CD4-positive, alpha-beta T cell treated with Interleukin-6 at 100 ng/mL for 8 hours (primary cell): ENCODE data around the gene EDEM3.
"Not testable (repeated sequence)": the region's sequence is repeated elsewhere in the genome, so short reads cannot be mapped to it uniquely, and the experiment has no call there.

ENCODE experiments used
- DNase-seq: peaks from one replicate; pipeline ENCODE4 v3.0.0-alpha.2; 2020; ENCODE audit warnings: mixed read lengths, low spot score

The EDEM3 gene

GRCh38 chr1:184740344-184740743 lies 14.3 kb downstream of the EDEM3 start:
- no peak for DNase-seq

GRCh38 chr1:184739796-184740195 lies 14.9 kb downstream of the EDEM3 start:
- no peak for DNase-seq

DNA sequence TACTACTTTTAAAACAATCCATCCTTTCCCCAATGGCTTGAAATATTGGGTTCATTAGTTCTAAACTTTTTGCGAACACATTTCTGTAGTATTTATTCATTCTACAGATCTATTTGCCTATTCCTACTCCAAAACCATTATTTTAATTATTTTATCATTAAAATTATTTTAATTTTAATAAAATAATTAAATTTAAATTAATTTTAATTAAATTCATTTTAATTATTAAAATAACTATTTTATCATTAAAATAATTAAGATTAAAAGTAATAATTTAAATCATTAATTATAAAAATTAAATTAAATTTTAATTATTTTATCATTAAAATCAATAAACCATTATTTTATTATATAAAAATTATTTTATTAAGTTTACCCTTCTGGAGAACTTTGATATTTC lies 15.6 kb downstream of the EDEM3 start:
- DNase-seq, result no peak

DNA sequence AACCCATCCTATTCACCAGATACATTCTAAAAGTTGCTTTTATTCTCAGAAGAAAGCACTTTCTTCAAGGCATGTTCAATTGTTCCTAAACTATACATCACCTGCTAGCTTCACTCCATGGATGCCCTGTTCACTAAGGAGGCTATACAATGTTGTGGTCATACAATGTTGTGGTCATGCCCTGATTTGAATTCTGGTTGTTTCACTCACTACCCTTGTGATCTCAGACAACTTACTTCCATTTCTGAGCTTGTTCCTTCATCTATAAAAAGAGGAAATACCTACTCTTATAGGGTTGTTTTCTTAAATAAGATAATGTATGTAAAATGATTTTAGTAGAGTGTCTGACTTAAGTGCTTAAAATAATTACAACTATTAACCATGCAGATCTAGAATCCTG lies 19.7 kb downstream of the EDEM3 start:
- no peak for DNase-seq

DNA sequence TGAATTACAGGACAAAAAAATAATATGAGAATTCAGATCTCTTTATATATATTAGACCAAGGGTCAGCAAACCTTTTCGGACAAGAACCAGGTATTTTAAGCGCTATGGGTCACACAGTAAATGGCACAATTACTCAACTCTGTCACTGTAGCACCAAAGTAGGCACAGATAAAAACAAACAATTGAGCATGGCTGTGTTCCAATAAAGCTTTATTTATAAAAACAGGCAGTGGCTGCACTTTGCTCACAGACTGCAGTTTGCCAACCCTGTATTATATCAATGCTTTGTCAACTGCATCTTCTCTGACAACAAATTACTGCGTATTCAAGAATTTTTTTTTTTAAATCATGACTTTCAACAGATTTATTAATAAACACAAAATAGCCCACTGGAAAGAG lies 29.8 kb downstream of the EDEM3 start:
- no peak for DNase-seq

- DNase-seq, result no peak
Observed at GRCh38 chr1:184716158-184716557, 38.5 kb downstream of the EDEM3 start.

- no peak for DNase-seq
Observed at GRCh38 chr1:184709418-184709817, 45.2 kb downstream of the EDEM3 start.

GRCh38 chr1:184708084-184708676 lies 46.5 kb downstream of the EDEM3 start:
- DNase-seq, result no peak

- no peak for DNase-seq
Observed at GRCh38 chr1:184705271-184705670, 49.4 kb downstream of the EDEM3 start.

DNA sequence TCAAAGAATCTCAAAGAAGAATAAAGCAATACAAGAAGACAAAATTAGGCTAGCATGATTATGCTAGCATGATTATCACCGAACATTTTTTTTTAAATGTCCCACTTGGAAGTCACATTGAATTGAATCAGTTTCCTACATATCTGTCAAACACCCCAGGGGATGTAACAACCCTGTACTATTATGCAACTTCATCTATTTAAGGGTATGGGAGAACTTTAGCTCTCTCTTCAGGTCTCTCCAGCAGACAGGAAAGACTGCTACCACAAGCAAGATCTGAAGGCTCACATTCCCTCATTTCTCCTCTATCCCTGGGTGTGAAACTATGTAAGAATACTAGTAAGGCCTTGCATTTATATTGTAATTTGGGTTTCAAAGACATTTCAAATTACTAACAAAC lies 52.8 kb downstream of the EDEM3 start:
- DNase-seq, result no peak

GRCh38 chr1:184698969-184699368 lies 55.7 kb downstream of the EDEM3 start:
- DNase-seq, result no peak

- DNase-seq, result no peak
Observed at GRCh38 chr1:184698016-184698415, 56.6 kb downstream of the EDEM3 start.

GRCh38 chr1:184696403-184696802 lies 58.3 kb downstream of the EDEM3 start:
- DNase-seq, result no peak

DNA sequence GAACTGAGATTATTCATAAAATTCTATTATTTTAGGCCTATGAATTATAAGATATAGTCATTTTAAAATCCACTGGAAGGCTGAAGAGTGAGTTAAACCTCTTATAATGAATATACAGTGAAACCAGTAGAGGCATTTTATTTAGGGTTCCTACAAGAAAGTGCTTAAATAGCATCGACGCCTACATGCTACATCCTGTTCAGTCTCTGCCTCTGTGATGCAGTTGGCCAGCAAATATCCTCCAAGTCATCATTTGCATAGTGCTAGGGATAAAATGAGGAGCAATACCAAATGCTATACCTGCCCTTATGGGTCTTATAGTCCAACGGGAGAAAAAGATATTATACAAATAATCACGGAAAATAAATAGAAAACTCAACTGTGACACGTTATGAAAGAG lies 59.6 kb downstream of the EDEM3 start:
- no peak for DNase-seq

GRCh38 chr1:184693011-184693410 lies 61.6 kb downstream of the EDEM3 start:
- no peak for DNase-seq

DNA sequence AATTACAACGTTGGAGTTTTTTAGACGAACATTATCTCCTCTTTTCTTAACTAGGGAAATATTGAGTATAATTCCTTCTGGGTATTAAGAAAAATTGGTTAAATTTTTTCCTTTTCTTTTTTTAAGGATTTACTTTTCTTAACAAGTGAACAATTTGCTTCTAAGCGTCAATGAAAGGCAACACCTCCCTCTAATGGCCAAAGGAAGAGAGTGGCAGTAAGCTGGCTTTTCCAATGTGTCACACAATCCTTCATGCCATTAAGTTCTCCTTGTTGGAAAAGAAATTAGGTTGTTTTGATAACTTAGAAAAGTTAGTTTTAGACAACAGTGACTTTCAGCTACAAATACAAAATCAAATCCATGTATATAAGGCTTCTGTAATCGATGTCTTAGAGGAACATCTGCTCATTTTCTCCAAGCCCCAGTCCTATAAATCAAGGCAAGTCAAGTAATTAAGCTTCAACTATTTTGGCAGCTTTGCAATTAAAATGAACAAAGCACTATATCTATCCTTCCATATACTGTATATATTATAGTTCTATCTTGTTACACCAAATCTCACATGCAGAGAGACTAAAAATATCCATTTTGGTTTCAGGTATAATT lies 62.8 kb downstream of the EDEM3 start:
- DNase-seq, result no peak

DNA sequence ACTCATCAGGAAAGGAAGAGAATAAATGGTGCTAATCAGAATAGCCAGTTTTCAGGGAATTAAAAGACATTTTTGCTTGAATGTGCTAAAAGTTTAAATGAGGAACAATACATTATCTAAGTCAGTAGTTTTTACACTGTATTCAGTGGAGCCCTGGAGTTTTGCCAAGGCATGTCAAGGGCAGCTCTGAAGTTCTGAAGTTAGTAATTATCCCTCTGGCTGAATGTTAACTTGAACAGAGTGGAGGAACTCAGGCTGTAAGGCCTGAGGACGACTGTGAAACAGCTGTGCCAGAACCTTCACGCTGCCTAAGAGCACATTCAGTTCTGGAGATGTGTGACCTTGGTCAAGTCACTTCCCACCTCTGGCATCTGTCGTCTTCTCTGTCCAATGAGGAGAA lies 68.1 kb downstream of the EDEM3 start:
- no peak for DNase-seq

DNA sequence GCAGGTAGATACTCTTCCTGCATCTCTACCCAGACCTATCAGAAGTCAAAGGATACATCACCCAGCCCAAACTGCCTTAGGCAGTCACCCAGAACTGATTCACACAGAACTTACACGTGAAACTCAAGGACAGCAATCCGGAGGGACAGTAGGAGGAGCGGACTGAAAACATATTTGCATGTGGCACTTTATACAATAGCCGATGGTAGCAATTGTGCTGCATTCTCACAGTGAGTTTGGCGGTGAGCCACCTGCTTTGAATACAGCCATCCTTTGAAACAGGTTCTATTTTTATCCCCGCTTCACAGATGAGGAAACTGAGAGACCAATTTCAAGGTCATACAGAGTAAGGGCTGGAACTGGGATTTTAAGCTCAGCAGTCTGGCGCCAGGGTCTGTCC lies 69.5 kb downstream of the EDEM3 start:
- no peak for DNase-seq

GRCh38 chr1:184684285-184685074 lies 70.2 kb downstream of the EDEM3 start:
- no peak for DNase-seq

GRCh38 chr1:184682956-184683355 lies 71.7 kb downstream of the EDEM3 start:
- DNase-seq, result no peak

DNA sequence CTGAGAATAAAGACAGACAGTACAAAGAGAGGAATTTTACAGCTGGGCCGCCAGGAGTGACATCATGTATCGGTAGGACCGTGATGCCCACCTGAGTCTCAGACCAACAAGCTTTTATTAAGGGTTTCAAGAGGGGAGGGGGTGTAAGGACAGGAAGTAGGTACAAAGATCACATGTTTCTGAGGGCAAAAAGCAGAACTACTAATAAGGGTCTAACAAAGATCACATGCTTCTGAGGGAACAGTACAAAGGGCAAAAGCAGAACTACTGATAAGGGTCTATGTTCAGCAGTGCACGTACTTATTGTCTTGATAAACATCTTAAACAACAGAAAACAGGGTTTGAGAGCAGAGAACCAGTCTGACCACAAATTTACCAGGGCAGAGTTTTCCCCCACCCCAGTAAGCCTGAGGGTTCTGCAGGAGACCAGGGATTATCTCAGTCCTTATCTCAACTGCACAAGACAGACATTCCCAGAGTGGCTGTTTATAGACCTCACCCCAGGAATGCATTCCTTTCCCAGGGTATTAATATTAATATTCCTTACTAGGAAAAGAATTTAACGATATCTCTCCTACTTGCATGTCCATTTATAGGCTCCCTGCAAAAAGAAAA lies 73.9 kb downstream of the EDEM3 start:
- DNase-seq, result not testable (repeated sequence)

DNA sequence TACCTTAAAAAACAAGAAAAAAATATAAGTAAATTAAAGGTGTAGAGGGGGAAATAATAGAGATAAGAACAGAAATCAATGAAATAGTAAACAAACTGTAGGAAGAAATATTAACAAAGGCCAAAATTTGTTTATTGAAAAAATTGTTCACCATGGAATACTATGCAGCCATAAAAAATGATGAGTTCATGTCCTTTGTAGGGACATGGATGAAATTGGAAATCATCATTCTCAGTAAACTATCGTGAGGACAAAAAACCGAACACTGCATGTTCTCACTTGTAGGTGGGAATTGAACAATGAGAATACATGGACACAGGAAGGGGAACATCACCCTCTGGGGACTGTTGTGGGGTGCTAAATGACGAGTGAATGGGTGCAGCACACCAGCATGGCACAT lies 75.2 kb downstream of the EDEM3 start:
- not testable (repeated sequence) for DNase-seq

DNA sequence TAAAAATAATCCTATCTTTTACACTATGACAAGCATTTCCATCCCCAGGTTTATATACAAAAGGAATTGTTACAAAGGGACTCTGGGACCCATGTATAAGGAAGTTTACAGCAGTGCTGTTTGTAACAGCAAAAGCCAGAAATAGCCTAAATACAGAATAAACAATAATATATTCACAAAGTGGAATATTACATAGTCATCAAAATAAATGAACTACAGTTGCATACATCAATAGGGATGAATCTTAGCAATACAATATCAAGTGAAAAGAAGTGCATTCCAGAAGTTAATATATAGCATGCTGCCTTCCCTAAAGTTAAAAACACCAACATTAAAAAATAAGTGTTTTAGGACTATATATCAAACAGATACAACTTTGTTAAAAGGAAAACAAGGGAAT lies 77.3 kb downstream of the EDEM3 start:
- no peak for DNase-seq
